Stimulated activated CD4-positive, alpha-beta T cell treated with anti-CD3 and anti-CD28 coated beads, Interleukin-15, amount 100 ng/mL, for 48 hours (primary cell): Measurements from ENCODE around the gene HLA-DPB1.

Experiments used
- DNase-seq, 2 donors: peaks; one replicate each; pipeline ENCODE4 v3.0.0-alpha.2; 2020; ENCODE audit warnings: low read depth in 2 of 2

The HLA-DPB1 gene

GRCh38 chr6:33136310-33136900 is 60.6 kb downstream of the HLA-DPB1 start:
- DNase-seq: no peak
